Measurements from ENCODE around the gene PDE2A. TPM values are rescaled to one million over a fixed set of nuclear protein-coding genes. Genes with fewer than 3 reads are reported as not detected.

Gene PDE2A
- total RNA-seq, 1 experiment from 2014 or later: 3.7 TPM

DNA sequence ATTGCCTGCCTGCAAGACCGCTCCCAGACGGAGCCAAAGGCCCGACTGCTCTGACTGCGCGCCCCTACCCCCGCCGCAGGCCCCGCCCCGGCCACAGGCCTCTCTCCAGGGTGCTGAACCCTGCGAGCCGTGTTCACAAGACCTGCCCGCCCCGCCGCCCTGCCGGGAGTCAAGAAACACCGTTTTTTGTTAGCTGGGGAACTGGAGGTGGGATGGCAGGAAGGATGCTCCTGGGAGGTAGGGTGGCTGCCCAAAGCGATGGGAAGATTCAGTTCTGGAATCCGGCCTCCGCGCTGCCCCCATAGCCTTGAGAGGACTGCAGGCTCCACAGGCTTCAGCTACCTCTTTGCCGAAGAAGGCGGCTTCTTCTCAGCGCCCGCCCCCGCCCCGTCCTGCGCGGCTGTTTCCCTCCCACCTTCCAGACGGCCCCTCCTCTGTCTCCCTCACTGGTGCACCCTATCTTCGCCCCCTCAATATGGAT is 2.7 kb upstream of the PDE2A start (continued):
- TF ChIP-seq, protein P1, sequence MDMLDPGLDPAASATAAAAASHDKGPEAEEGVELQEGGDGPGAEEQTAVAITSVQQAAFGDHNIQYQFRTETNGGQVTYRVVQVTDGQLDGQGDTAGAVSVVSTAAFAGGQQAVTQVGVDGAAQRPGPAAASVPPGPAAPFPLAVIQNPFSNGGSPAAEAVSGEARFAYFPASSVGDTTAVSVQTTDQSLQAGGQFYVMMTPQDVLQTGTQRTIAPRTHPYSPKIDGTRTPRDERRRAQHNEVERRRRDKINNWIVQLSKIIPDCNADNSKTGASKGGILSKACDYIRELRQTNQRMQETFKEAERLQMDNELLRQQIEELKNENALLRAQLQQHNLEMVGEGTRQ (CRISPR knock-in tag; IDR thresholded peaks at IDR 0.05): peak; percentile 21; the same call in 1 of the 2 replicates
- TF ChIP-seq ZNF121 (CRISPR knock-in tag; IDR thresholded peaks at IDR 0.05) (no peak), TP53 (CRISPR knock-in tag; IDR thresholded peaks at IDR 0.05) (peak; percentile 90), CREM (CRISPR knock-in tag; IDR thresholded peaks at IDR 0.05) (no peak), NFE2L1 (CRISPR knock-in tag; IDR thresholded peaks at IDR 0.05) (peak; percentile 72; the same call in 1 of the 2 replicates), NR3C1 (CRISPR knock-in tag; conservative IDR thresholded peaks at IDR 0.05; ENCODE audit: low read depth) (peak; percentile 80; the same call in 1 of the 2 replicates), RELA (CRISPR knock-in tag; IDR thresholded peaks at IDR 0.05; ENCODE audit: borderline replicate concordance) (0 out of 2 replicates have a peak, but pooled peaks have one; percentile 39), GTF2I (CRISPR knock-in tag; conservative IDR thresholded peaks at IDR 0.05) (no peak), JAZF1 (CRISPR knock-in tag; IDR thresholded peaks at IDR 0.05) (no peak), NFATC4 (CRISPR knock-in tag; IDR thresholded peaks at IDR 0.05) (no peak), MYBL2 (CRISPR knock-in tag; IDR thresholded peaks at IDR 0.05) (peak; percentile 39; the same call in 1 of the 2 replicates), MXD4 (CRISPR knock-in tag; IDR thresholded peaks at IDR 0.05; ENCODE audit: borderline replicate concordance) (no peak), GABPB1 (CRISPR knock-in tag; IDR thresholded peaks at IDR 0.05) (no peak), TEAD1 (CRISPR knock-in tag; IDR thresholded peaks at IDR 0.05) (peak; percentile 44; the same call in 1 of the 2 replicates), ZBTB21 (CRISPR knock-in tag; IDR thresholded peaks at IDR 0.05; ENCODE audit: borderline replicate concordance) (peak; percentile 85; the same call in 1 of the 2 replicates), HMGA2 (CRISPR knock-in tag; IDR thresholded peaks at IDR 0.05) (no peak)
- TF ChIP-seq, protein P2, sequence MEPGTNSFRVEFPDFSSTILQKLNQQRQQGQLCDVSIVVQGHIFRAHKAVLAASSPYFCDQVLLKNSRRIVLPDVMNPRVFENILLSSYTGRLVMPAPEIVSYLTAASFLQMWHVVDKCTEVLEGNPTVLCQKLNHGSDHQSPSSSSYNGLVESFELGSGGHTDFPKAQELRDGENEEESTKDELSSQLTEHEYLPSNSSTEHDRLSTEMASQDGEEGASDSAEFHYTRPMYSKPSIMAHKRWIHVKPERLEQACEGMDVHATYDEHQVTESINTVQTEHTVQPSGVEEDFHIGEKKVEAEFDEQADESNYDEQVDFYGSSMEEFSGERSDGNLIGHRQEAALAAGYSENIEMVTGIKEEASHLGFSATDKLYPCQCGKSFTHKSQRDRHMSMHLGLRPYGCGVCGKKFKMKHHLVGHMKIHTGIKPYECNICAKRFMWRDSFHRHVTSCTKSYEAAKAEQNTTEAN (CRISPR knock-in tag; IDR thresholded peaks at IDR 0.05): peak; percentile 85
- TF ChIP-seq, protein P3, sequence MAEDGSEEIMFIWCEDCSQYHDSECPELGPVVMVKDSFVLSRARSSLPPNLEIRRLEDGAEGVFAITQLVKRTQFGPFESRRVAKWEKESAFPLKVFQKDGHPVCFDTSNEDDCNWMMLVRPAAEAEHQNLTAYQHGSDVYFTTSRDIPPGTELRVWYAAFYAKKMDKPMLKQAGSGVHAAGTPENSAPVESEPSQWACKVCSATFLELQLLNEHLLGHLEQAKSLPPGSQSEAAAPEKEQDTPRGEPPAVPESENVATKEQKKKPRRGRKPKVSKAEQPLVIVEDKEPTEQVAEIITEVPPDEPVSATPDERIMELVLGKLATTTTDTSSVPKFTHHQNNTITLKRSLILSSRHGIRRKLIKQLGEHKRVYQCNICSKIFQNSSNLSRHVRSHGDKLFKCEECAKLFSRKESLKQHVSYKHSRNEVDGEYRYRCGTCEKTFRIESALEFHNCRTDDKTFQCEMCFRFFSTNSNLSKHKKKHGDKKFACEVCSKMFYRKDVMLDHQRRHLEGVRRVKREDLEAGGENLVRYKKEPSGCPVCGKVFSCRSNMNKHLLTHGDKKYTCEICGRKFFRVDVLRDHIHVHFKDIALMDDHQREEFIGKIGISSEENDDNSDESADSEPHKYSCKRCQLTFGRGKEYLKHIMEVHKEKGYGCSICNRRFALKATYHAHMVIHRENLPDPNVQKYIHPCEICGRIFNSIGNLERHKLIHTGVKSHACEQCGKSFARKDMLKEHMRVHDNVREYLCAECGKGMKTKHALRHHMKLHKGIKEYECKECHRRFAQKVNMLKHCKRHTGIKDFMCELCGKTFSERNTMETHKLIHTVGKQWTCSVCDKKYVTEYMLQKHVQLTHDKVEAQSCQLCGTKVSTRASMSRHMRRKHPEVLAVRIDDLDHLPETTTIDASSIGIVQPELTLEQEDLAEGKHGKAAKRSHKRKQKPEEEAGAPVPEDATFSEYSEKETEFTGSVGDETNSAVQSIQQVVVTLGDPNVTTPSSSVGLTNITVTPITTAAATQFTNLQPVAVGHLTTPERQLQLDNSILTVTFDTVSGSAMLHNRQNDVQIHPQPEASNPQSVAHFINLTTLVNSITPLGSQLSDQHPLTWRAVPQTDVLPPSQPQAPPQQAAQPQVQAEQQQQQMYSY (CRISPR knock-in tag; IDR thresholded peaks at IDR 0.05): no peak
- TF ChIP-seq, protein P4, sequence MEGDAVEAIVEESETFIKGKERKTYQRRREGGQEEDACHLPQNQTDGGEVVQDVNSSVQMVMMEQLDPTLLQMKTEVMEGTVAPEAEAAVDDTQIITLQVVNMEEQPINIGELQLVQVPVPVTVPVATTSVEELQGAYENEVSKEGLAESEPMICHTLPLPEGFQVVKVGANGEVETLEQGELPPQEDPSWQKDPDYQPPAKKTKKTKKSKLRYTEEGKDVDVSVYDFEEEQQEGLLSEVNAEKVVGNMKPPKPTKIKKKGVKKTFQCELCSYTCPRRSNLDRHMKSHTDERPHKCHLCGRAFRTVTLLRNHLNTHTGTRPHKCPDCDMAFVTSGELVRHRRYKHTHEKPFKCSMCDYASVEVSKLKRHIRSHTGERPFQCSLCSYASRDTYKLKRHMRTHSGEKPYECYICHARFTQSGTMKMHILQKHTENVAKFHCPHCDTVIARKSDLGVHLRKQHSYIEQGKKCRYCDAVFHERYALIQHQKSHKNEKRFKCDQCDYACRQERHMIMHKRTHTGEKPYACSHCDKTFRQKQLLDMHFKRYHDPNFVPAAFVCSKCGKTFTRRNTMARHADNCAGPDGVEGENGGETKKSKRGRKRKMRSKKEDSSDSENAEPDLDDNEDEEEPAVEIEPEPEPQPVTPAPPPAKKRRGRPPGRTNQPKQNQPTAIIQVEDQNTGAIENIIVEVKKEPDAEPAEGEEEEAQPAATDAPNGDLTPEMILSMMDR (IDR thresholded peaks at IDR 0.05): no peak
- TF ChIP-seq, protein P5, sequence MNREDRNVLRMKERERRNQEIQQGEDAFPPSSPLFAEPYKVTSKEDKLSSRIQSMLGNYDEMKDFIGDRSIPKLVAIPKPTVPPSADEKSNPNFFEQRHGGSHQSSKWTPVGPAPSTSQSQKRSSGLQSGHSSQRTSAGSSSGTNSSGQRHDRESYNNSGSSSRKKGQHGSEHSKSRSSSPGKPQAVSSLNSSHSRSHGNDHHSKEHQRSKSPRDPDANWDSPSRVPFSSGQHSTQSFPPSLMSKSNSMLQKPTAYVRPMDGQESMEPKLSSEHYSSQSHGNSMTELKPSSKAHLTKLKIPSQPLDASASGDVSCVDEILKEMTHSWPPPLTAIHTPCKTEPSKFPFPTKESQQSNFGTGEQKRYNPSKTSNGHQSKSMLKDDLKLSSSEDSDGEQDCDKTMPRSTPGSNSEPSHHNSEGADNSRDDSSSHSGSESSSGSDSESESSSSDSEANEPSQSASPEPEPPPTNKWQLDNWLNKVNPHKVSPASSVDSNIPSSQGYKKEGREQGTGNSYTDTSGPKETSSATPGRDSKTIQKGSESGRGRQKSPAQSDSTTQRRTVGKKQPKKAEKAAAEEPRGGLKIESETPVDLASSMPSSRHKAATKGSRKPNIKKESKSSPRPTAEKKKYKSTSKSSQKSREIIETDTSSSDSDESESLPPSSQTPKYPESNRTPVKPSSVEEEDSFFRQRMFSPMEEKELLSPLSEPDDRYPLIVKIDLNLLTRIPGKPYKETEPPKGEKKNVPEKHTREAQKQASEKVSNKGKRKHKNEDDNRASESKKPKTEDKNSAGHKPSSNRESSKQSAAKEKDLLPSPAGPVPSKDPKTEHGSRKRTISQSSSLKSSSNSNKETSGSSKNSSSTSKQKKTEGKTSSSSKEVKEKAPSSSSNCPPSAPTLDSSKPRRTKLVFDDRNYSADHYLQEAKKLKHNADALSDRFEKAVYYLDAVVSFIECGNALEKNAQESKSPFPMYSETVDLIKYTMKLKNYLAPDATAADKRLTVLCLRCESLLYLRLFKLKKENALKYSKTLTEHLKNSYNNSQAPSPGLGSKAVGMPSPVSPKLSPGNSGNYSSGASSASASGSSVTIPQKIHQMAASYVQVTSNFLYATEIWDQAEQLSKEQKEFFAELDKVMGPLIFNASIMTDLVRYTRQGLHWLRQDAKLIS (CRISPR knock-in tag; IDR thresholded peaks at IDR 0.05; ENCODE audit: borderline replicate concordance): no peak
- TF ChIP-seq, protein P6, sequence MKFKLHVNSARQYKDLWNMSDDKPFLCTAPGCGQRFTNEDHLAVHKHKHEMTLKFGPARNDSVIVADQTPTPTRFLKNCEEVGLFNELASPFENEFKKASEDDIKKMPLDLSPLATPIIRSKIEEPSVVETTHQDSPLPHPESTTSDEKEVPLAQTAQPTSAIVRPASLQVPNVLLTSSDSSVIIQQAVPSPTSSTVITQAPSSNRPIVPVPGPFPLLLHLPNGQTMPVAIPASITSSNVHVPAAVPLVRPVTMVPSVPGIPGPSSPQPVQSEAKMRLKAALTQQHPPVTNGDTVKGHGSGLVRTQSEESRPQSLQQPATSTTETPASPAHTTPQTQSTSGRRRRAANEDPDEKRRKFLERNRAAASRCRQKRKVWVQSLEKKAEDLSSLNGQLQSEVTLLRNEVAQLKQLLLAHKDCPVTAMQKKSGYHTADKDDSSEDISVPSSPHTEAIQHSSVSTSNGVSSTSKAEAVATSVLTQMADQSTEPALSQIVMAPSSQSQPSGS (CRISPR knock-in tag; IDR thresholded peaks at IDR 0.05; ENCODE audit: borderline replicate concordance, low read depth): 0 out of 2 replicates have a peak, but pooled peaks have one; percentile 44
- TF ChIP-seq, protein P7, sequence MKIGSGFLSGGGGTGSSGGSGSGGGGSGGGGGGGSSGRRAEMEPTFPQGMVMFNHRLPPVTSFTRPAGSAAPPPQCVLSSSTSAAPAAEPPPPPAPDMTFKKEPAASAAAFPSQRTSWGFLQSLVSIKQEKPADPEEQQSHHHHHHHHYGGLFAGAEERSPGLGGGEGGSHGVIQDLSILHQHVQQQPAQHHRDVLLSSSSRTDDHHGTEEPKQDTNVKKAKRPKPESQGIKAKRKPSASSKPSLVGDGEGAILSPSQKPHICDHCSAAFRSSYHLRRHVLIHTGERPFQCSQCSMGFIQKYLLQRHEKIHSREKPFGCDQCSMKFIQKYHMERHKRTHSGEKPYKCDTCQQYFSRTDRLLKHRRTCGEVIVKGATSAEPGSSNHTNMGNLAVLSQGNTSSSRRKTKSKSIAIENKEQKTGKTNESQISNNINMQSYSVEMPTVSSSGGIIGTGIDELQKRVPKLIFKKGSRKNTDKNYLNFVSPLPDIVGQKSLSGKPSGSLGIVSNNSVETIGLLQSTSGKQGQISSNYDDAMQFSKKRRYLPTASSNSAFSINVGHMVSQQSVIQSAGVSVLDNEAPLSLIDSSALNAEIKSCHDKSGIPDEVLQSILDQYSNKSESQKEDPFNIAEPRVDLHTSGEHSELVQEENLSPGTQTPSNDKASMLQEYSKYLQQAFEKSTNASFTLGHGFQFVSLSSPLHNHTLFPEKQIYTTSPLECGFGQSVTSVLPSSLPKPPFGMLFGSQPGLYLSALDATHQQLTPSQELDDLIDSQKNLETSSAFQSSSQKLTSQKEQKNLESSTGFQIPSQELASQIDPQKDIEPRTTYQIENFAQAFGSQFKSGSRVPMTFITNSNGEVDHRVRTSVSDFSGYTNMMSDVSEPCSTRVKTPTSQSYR (CRISPR knock-in tag; IDR thresholded peaks at IDR 0.05): peak; percentile 61; the same call in 1 of the 2 replicates

Data from WTC11 (cell line).